Measurements from ENCODE around the gene RABGAP1L. TPM values are rescaled to one million over a fixed set of nuclear protein-coding genes. Genes with fewer than 3 reads are reported as not detected.

RABGAP1L gene
- total RNA-seq, 4 donors from 2014 or later: 38.8 to 54.7 (median 50.5) TPM

DNA sequence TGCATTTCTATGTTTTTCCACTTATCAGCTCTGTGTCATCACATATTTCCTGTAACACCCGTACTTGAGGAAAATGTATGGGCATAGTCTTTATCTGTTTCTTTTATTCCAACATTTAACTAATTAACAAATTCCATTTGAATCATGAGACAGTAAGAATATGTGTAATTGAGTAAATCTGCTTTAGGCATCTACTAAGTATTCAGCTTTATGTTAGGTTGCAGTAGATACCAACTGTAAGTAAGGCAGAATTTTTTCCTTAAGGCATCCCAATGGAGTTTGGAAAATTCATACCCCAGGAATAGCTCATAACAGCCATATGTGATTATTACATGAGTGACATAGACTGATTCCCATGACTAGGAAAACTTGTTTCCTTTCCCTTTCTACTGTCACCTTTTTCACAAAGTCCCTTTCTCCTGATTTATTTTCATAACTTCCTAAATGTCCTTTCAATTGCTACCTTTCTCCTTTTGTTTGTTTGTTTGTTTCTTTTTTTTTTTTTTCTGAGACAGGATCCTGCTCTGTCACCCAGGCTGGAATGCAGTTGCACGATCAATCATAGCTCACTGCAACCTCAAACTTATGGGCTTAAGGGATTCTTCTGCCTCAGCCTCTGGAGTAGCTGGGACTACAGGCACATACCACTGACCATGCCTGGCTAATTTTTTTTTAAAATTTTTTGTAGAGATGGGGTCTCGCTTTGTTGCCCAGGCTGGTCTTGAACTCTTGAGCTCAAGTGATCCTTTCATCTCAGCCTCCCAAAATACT lies 780.6 kb downstream of the RABGAP1L start:
- intact Hi-C loops (cut with DNase I; ENCODE audit: low total_unique reads): no loop called here
- 84 to 91% methylated on average over 3 of the region's 3 CpGs for WGBS, 2 donors
- TF ChIP-seq POLR2A (IDR thresholded peaks at IDR 0.05): no peak
- TF ChIP-seq, protein P1, sequence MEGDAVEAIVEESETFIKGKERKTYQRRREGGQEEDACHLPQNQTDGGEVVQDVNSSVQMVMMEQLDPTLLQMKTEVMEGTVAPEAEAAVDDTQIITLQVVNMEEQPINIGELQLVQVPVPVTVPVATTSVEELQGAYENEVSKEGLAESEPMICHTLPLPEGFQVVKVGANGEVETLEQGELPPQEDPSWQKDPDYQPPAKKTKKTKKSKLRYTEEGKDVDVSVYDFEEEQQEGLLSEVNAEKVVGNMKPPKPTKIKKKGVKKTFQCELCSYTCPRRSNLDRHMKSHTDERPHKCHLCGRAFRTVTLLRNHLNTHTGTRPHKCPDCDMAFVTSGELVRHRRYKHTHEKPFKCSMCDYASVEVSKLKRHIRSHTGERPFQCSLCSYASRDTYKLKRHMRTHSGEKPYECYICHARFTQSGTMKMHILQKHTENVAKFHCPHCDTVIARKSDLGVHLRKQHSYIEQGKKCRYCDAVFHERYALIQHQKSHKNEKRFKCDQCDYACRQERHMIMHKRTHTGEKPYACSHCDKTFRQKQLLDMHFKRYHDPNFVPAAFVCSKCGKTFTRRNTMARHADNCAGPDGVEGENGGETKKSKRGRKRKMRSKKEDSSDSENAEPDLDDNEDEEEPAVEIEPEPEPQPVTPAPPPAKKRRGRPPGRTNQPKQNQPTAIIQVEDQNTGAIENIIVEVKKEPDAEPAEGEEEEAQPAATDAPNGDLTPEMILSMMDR (IDR thresholded peaks at IDR 0.05): no peak
- no peak overlapping the region for H3K4me3 ChIP-seq (ENCODE audit: low read depth, poor library complexity, severe bottlenecking)
- DNase-seq (ENCODE audit: low spot score in 2 of 2): no peak

DNA sequence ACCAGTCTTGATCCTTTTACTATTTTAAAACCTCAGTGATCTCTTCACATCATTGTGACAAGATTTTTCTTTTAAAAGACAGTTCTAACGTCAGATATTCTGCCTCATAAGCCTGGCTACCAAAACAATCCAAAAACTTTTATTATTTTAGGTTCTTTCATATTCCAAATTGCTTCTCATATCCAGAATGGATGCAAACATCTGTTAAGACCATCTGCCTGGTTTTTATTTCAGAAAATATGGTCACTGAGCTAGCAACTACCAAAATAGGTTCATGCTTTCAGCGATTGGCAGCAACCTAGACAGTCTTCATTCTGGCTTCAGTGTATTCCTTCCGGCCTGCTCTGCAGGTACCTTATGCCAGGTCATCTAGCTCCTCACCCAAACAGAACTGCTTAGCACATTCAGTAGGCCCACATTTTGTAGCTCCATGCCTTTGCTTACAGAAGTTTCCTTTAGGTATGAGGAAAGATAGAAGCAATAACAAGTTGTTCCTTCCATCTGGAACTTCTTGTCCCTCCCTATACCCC lies 781.4 kb downstream of the RABGAP1L start:
- intact Hi-C loops (cut with DNase I; ENCODE audit: low total_unique reads): no loop called here
- 90 to 91% methylated on average over 3 of the region's 3 CpGs for WGBS, 2 donors
- DNase-seq (ENCODE audit: low spot score in 2 of 2): no peak
- H3K4me3 ChIP-seq (ENCODE audit: low read depth, poor library complexity, severe bottlenecking): no peak overlapping the region
- TF ChIP-seq, protein P1 (IDR thresholded peaks at IDR 0.05): no peak
- TF ChIP-seq POLR2A (IDR thresholded peaks at IDR 0.05): no peak

DNA sequence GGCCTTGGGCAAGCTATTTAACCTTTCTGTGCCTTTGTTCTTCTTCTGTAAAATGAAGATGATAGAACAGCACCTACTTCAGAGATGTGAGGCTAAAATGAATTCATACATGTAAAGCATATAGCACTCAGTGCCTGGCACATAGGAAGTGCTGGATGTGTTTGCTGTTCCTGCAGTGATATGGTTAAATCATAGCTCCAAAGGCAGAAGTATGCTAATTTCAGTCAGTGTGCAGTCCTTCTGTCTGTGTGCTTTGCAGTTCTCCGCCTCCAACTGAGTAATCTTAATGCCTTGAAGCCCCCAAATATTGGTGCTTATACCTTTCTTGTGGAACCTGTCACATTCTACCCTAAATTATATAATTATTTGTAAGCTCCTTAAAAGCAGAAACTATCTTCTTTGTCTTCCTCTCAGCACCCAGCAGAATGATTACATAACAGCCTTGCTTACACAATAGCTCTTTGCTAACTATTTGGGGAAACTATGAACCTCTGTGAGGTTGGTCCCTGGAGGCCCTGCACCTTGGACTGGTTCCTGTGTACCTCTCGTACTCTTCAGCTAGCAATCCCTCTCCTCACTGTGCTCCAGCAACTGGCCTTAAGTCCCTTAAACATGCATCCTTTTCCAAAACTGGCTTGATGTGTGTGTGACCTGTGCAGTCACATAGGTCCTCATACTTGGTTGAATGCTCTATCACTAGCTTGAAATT lies 783.4 kb downstream of the RABGAP1L start:
- H3K4me3 ChIP-seq (ENCODE audit: low read depth, poor library complexity, severe bottlenecking): no peak overlapping the region
- TF ChIP-seq POLR2A (IDR thresholded peaks at IDR 0.05): no peak
- TF ChIP-seq, protein P1 (IDR thresholded peaks at IDR 0.05): no peak
- WGBS, 2 donors: 39 to 55% methylated on average over 2 of the region's 2 CpGs
- intact Hi-C loops (cut with DNase I; ENCODE audit: low total_unique reads): no loop called here
- DNase-seq (ENCODE audit: low spot score in 2 of 2): no peak

DNA sequence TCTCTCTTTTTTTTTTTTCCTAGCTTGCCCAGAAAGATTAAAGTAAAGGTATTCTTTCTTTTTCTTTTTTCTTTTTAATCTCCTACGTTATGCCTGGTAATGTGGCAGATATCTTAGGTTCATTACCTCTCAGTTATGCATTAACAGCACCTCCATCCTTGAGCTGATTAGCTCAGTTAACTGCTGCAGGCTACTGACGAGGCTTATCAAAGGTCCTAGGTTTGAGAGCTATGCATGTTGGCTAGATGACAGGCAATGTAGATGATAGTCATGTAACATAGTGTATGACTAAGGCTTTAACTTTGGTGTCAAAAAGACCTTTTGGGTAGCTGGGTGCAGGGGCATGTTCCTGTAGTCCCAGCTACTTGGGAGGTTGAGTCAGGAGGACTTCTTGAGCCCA lies 786.7 kb downstream of the RABGAP1L start:
- 79 to 85% methylated on average over 2 of the region's 2 CpGs for WGBS, 2 donors
- intact Hi-C loops (cut with DNase I; ENCODE audit: low total_unique reads): no loop called here
- TF ChIP-seq, protein P1 (IDR thresholded peaks at IDR 0.05): no peak
- TF ChIP-seq POLR2A (IDR thresholded peaks at IDR 0.05): no peak
- no peak for DNase-seq (ENCODE audit: low spot score in 2 of 2)
- no peak overlapping the region for H3K4me3 ChIP-seq (ENCODE audit: low read depth, poor library complexity, severe bottlenecking)

DNA sequence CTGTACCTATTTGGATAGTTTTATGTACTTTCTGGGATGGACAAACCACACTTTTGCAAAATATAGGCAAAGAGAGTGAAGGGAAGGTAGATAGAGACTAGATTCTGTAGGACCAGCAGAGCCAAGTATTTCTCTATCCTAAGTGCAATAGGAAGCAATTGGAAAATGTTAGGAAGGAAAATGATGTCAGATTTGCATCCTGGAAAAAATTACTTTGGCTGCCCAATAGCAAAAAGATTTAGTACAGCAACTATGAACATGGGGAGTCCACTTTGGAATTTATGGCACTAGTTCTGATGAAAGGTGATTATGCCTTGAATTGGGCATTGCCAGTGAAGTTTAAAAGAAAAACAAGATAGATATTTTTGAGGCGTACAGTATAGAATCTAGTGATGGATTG lies 789.7 kb downstream of the RABGAP1L start:
- 85 to 97% methylated on average over 1 of the region's 1 CpG for WGBS, 2 donors
- TF ChIP-seq, protein P1 (IDR thresholded peaks at IDR 0.05): no peak
- TF ChIP-seq POLR2A (IDR thresholded peaks at IDR 0.05): no peak
- DNase-seq (ENCODE audit: low spot score in 2 of 2): no peak
- intact Hi-C loops (cut with DNase I; ENCODE audit: low total_unique reads): no loop called here
- H3K4me3 ChIP-seq (ENCODE audit: low read depth, poor library complexity, severe bottlenecking): no peak overlapping the region

All from lower leg skin (tissue), 4 donors.